Activated CD4-positive, alpha-beta memory T cell treated with anti-CD3 and anti-CD28 coated beads, Interleukin-2, amount 10 ng/mL, durations not matched to agents 7 days and 5 days (primary cell): Measurements from ENCODE around the gene CDH4. TPM values are rescaled to one million over a fixed set of nuclear protein-coding genes. Genes with fewer than 3 reads are reported as not detected.
"Not testable (repeated sequence)": the region's sequence is repeated elsewhere in the genome, so short reads cannot be mapped to it uniquely, and the experiment has no call there.

Experiments
- CTCF ChIA-PET: fragments of 350-600 bp; sonication (Branson Sonifier 250); formaldehyde crosslinking; loops from one replicate; lab custom pipeline; 2021; ENCODE audit warnings: antibody characterized with exemption, inconsistent platforms; lab: Charles Lee
- POLR2A ChIA-PET: fragments of 350-600 bp; sonication (Branson Sonifier 250); formaldehyde crosslinking; loops from one replicate; lab custom pipeline; 2021; ENCODE audit warnings: antibody characterized with exemption; lab: Charles Lee
- DNase-seq: peaks from one replicate; pipeline ENCODE4 v3.0.0-alpha.2; 2020
- H3K27ac Mint-ChIP-seq: one replicate; pipeline ENCODE4 v1.8.0; 2021; ENCODE audit warnings: mild to moderate bottlenecking, mixed read lengths
- H3K27me3 Mint-ChIP-seq: one replicate; pipeline ENCODE4 v1.8.0; 2021; ENCODE audit warnings: mixed read lengths
- H3K36me3 Mint-ChIP-seq: one replicate; pipeline ENCODE4 v1.8.0; 2021; ENCODE audit warnings: low read depth, mixed read lengths
- H3K4me1 Mint-ChIP-seq: one replicate; pipeline ENCODE4 v1.8.0; 2021; ENCODE audit warnings: mixed read lengths
- H3K4me3 Mint-ChIP-seq: one replicate; pipeline ENCODE4 v1.8.0; 2021; ENCODE audit warnings: mild to moderate bottlenecking, mixed read lengths
- H3K9me3 Mint-ChIP-seq: one replicate; pipeline ENCODE4 v1.8.0; 2021; ENCODE audit warnings: mixed read lengths
- total RNA-seq, 2 experiments: library from RNA; stranded (reverse); gene quantifications; one replicate each; pipeline ENCODE4 v1.2.3, GENCODE V29; 2021

Gene CDH4
- total RNA-seq, 2 experiments from 2014 or later = 0.15 to 0.20 TPM

DNA sequence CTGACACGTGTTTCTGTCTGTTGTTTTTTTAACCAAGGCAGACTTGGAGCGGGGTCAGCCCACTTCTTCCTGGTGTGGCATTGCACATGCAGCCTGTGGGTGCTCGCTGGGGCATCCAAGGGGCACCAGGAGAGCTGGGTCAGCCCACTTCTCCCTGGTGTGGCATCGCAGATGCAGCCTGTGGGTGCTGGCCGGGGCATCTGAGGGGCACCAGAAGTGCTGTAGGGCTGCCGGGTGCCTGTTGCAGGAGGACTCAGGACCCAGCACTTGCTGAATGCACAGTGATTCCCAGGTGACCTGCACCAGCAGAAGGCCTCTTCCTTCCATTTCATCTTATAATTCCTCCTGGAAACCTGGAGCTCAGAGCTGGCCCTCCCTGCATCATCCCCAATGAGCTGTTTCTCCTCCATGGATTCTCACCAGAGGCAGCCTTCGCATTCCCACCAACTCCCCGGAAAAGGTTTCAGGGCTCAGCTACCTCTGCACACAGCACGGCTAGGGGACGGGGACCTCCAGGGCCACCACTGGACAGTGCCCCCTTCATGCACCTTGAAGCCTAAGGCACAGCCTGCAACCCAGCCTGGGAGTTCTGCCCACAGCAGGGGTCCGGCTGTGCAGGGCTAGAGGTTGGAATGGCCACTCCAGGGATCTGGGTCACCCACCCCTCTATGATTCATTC, 594.8 kb downstream of the CDH4 start:
- H3K27ac Mint-ChIP-seq = no peak overlapping the region
- ChIA-PET CTCF (no interaction called here), POLR2A (no interaction called here)
- no peaks in the 10 kb centered on the region for H3K36me3 Mint-ChIP-seq
- no peaks in the 10 kb centered on the region for H3K27me3 Mint-ChIP-seq
- no peak for DNase-seq
- H3K9me3 Mint-ChIP-seq = no peaks in the 10 kb centered on the region
- H3K4me3 Mint-ChIP-seq = no peak overlapping the region
- H3K4me1 Mint-ChIP-seq = no peaks in the 10 kb centered on the region

DNA sequence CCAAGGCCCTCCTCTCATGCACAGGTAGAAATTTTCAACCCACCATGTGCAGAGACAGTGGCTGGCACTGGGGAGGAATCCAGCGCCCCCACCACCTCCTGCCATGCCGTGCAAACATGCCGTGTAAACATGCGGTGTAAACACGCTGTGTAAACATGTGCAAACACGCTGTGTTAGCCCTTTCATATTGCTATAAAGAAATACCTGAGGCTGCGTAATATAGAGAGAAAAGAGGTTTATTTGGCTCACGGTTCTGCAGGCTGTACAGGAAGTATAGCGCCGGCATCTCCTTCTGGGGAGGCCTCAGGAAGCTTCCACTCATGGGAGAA, 595.3 kb downstream of the CDH4 start:
- H3K4me3 Mint-ChIP-seq = no peak overlapping the region
- no peak for DNase-seq
- ChIA-PET POLR2A (no interaction called here), CTCF (no interaction called here)
- no peak overlapping the region for H3K27ac Mint-ChIP-seq
- no peaks in the 10 kb centered on the region for H3K9me3 Mint-ChIP-seq
- H3K36me3 Mint-ChIP-seq = no peaks in the 10 kb centered on the region
- no peaks in the 10 kb centered on the region for H3K4me1 Mint-ChIP-seq
- H3K27me3 Mint-ChIP-seq = no peaks in the 10 kb centered on the region

DNA sequence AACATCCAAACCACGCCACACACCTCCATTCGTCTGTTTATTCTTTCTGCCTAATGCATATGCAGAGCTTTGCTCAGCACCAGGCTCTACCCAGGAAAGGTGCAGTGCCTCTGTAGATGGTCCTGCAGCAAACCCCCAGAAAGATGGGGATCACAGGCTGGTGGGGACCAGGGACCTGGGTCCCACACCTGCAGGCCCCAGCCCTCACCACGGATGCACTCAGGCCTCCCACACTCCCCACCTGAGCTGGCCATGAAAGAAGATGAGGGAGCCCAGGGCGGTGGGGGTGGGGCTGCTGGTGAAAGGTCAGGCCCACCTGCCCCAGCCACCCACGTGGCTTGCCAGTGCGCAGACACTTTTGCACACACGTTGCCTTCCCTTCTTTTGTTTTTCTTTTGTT, 595.9 kb downstream of the CDH4 start:
- CTCF ChIA-PET = no interaction called here
- Mint-ChIP-seq H3K9me3 (no peaks in the 10 kb centered on the region), H3K36me3 (no peaks in the 10 kb centered on the region), H3K4me1 (no peaks in the 10 kb centered on the region), H3K27me3 (no peaks in the 10 kb centered on the region), H3K4me3 (no peak overlapping the region), H3K27ac (no peak overlapping the region)
- DNase-seq = no peak
- POLR2A ChIA-PET = no interaction called here

DNA sequence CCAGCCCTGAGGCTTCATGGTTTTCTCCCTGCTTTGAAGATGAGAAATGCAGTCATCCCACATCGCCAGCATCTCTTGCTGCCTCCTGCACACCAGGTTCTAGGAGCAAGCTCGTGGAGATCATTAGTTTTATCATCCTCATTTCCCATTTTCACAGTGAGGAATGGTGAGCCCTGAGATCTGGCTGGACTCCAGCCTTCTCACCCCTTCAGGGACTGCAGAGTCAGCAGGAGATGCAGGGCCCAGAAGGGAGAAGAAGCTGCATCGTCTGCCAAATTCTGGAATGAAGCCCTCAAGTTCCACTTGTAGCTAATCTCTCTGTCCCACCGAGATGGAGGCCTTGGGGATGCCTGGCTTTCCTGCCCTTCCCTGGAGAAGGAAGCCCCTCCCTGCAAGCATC, 596.8 kb downstream of the CDH4 start:
- no peaks in the 10 kb centered on the region for H3K4me1 Mint-ChIP-seq
- H3K27ac Mint-ChIP-seq = no peak overlapping the region
- no peak for DNase-seq
- H3K4me3 Mint-ChIP-seq = no peak overlapping the region
- no peaks in the 10 kb centered on the region for H3K27me3 Mint-ChIP-seq
- ChIA-PET POLR2A (no interaction called here), CTCF (no interaction called here)
- no peaks in the 10 kb centered on the region for H3K36me3 Mint-ChIP-seq
- H3K9me3 Mint-ChIP-seq = no peaks in the 10 kb centered on the region

DNA sequence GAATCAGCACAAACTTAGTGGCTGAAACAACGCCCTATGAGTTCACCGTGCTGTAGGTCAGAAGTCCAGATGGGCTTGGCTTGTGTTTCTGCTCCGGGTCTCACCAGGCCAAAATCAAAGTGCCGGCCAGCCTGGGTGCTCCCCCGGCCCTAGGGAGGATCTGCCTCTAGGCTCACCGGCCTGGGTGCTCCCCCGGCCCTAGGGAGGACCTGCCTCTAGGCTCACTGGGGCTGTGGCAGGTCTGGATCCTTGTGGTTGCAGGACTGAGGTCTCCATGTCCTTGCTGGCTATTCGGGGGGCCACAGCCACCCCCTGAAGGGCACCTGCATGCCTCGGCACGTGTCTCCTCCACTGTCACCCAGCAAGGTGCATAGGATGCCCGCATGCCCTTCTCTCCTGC, 597.3 kb downstream of the CDH4 start:
- Mint-ChIP-seq H3K36me3 (no peaks in the 10 kb centered on the region), H3K4me1 (no peaks in the 10 kb centered on the region), H3K27me3 (no peaks in the 10 kb centered on the region), H3K27ac (no peak overlapping the region), H3K4me3 (no peak overlapping the region), H3K9me3 (no peaks in the 10 kb centered on the region)
- CTCF ChIA-PET = no interaction called here
- no peak for DNase-seq
- POLR2A ChIA-PET = no interaction called here

DNA sequence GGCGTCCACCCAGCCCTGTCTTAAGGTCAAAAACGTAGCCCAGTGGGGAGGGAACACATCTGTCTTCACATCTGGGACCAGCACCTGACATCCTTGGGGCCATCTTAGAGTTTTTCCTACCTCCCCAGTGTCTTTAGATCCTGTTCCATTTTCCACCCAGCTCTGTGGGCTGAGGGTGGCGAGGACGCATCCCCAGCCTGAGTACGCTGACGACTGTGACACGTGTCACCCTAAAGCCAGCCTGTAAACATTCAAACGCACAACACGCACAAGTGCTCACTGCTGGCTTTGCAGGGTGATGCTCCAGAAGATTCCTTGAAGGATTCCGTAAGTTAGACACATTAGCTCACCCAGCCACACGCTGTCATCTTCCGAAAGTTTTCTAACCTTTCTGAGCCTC, 597.8 kb downstream of the CDH4 start:
- H3K27me3 Mint-ChIP-seq = no peaks in the 10 kb centered on the region
- ChIA-PET CTCF (no interaction called here), POLR2A (no interaction called here)
- H3K4me3 Mint-ChIP-seq = no peak overlapping the region
- H3K9me3 Mint-ChIP-seq = no peaks in the 10 kb centered on the region
- DNase-seq = no peak
- no peaks in the 10 kb centered on the region for H3K36me3 Mint-ChIP-seq
- H3K4me1 Mint-ChIP-seq = no peaks in the 10 kb centered on the region
- no peak overlapping the region for H3K27ac Mint-ChIP-seq

DNA sequence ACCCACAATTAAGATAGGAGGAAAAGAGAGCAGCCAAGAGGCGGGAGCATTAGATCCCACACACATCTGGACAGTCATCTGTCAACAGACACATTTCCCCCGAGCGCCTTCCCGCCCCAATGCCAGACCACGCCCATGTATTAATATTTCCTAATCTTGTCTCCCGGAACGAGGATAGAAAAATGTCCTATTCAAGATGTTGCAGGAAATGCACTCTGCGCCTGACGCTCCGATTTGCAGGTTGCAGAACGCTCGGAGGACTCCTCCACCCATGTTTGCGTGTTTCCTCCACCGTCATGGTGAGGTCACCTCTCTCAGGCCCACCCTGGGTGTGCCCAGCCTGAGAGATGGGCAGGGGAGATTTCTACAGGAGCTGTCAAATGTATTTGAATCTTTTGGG, 598.4 kb downstream of the CDH4 start:
- ChIA-PET POLR2A (no interaction called here), CTCF (no interaction called here)
- H3K9me3 Mint-ChIP-seq = no peaks in the 10 kb centered on the region
- no peaks in the 10 kb centered on the region for H3K36me3 Mint-ChIP-seq
- H3K27ac Mint-ChIP-seq = no peak overlapping the region
- no peak for DNase-seq
- no peaks in the 10 kb centered on the region for H3K4me1 Mint-ChIP-seq
- H3K4me3 Mint-ChIP-seq = no peak overlapping the region
- H3K27me3 Mint-ChIP-seq = no peaks in the 10 kb centered on the region

DNA sequence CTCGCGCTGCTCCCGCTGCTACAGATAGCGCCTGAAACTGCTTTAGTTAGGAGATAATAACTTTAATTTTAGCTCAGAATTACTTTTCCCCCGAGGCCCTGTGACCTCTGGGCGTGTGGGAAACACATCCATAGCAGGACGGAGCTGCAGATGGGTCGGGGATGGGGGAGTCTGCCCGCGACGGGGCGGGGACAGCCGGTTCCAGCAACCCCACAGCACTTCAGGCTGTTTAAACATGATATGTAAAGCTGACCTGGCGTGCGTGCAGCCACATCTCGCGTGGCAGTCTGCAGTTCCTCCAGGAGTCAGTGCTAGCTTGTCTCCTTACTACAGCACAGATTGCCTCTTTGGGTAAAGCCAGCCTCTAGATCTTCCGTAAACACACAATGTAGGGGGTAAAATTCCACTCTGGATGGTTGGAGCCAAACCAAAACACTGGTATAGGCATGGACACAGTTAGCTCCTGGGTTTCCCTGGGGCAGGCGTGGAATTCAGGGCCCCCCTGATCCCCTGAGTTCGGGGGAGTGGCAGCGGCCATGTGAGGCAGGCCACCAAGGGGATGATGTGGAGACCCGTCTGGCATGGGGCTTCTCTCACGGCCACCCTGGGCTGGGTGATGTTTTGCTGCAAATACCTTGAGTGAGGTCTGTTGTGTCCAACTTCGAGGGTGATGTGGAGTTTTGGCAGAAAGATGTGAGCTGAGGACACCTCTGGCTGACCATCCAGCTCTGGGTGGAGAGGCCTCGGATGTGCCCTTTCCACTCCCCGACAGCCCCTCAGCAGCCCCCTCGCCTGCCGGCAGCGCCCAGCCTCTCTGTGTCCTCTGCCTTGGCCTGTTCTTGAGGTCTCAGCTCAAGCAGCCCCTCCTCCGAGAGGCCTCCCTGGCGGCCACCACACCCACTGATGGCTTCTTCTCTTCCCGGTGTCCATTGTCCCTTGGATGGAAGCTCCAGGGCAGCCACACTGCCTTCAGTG, 599.2 kb downstream of the CDH4 start:
- Mint-ChIP-seq H3K9me3 (no peaks in the 10 kb centered on the region), H3K4me3 (no peak overlapping the region), H3K36me3 (no peaks in the 10 kb centered on the region), H3K4me1 (no peaks in the 10 kb centered on the region), H3K27me3 (no peaks in the 10 kb centered on the region), H3K27ac (no peak overlapping the region)
- no peak for DNase-seq
- ChIA-PET POLR2A (no interaction called here), CTCF (no interaction called here)

DNA sequence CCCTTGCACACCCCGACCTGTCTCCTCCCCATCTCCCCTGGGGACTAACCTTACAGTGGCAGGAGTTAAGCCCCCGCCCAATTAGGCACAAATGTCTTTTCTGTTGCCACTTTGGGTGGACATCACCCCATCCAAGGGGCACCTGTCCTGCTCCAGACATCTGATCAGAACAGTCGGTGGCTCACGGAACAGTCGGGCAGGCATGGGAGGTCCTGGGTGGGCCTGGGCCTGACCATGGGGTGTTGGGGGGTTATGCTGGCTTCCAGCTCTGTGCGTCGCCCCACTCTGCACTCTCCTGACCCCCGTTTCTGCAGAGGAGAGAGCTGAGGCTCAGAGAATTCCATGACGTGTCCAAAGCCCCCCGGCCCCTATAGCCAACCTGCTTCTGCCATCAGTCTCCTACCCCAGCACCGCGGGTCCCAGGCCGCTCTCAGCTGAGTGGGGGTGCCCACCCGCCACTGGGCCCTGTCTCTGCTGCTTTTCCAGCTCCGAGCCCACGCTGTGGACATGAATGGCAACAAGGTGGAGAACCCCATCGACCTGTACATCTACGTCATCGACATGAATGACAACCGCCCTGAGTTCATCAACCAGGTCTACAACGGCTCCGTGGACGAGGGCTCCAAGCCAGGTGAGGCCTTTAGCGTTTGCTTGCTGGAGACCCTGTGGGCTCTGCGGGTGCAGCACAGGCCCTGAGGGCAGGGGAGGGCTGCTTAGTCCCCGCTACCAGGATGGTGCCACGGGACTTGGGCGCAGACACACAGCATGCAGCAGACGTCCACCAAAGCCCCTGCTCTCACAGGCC, 600.4 kb downstream of the CDH4 start:
- H3K36me3 Mint-ChIP-seq = no peaks in the 10 kb centered on the region
- CTCF ChIA-PET = no interaction called here

DNA sequence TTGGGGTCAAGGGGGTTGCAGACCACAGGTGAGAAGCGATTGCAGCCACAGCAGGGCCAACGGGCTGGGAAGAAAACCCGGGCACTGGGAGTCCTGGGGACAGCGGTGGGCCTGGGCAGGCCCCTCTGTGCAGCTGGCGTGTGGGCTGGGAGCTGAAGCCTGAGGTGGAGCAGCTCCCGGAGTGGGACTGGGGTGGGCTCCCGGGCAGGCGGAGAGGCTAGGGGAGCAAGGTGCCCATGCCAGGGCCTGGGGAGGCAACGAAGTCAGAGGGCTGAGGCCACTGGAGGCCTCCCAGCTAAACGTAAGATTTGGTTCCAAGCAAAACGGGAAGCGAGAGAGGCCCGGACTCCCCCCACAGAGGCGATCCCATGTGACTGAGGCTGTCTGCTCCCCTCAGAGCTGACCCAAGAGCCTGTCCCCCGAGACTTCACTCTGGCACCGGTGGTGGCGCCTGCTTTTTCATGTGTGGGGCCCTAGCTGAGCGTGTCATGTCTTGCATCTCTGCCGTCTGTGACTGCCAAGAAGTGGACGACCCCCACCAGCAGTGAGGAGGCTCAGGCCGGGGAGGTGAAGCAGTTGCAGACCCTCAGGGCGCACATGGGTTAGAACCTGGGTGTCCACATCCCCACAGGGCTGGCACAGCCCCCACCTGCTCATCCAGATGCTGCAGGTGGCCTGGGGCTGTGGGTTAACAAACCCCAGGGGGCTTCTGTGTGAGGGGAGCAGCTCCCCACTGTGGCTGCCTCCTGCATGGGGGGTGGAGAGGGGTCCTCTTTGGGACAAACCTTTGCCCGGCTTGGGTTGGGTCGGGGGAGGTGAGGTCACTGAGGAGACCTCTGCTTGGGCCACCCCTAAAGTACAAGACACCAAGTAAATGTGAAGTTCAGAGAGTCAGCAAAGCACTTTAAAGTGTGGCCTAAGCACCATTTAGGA, 601.3 kb downstream of the CDH4 start:
- Mint-ChIP-seq H3K4me1 (no peaks in the 10 kb centered on the region), H3K27me3 (no peaks in the 10 kb centered on the region), H3K27ac (no peak overlapping the region), H3K4me3 (no peak overlapping the region), H3K9me3 (no peaks in the 10 kb centered on the region), H3K36me3 (no peaks in the 10 kb centered on the region)
- ChIA-PET POLR2A (no interaction called here), CTCF (no interaction called here)
- DNase-seq = no peak

More for the DNA sequence above, 600.4 kb downstream of the CDH4 start:
- Mint-ChIP-seq H3K9me3 (no peaks in the 10 kb centered on the region), H3K27ac (no peak overlapping the region), H3K27me3 (no peaks in the 10 kb centered on the region), H3K4me1 (no peaks in the 10 kb centered on the region), H3K4me3 (no peak overlapping the region)
- POLR2A ChIA-PET = no interaction called here
- DNase-seq = no peak

DNA sequence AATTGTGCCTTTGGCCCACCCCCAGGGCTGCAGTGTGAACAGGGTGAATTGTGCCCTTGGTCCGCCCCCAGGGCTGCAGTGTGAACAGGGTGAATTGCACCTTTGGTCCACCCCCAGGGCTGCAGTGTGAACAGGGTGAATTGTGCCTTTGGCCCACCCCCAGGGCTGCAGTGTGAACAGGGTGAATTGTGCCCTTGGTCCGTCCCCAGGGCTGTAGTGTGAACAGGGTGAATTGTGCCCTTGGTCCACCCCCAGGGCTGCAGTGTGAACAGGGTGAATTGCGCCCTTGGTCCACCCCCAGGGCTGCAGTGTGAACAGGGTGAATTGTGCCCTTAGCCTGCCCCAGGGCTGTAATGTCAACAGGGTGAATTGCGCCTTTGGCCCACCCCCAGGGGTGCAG, 602.5 kb downstream of the CDH4 start:
- CTCF ChIA-PET, H3K9me3 Mint-ChIP-seq, H3K27ac Mint-ChIP-seq, POLR2A ChIA-PET, DNase-seq, H3K27me3 Mint-ChIP-seq, H3K4me3 Mint-ChIP-seq, H3K36me3 Mint-ChIP-seq, H3K4me1 Mint-ChIP-seq: not testable (repeated sequence)

DNA sequence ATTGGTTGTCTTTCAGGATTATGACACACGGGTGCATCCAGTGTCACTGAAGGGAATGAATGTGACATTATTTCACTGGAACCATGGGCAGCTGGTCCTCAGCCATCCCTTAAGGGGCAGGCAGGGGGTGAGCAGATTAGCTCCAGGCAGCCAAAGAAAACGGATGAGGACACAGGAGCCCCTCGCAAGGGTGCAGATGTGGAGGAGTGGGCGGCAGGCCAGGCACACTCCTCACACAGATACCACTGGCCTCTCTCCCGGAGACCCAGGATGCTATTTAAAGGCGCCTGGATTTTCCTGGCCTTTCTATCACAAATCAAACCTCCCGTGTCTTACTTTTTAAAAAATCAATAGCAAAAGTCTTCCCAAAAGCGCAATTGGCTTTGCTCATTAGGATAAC, 603.2 kb downstream of the CDH4 start:
- H3K4me3 Mint-ChIP-seq = no peak overlapping the region
- CTCF ChIA-PET = no interaction called here
- no peaks in the 10 kb centered on the region for H3K4me1 Mint-ChIP-seq
- POLR2A ChIA-PET = no interaction called here
- H3K9me3 Mint-ChIP-seq = no peaks in the 10 kb centered on the region
- no peaks in the 10 kb centered on the region for H3K36me3 Mint-ChIP-seq
- H3K27ac Mint-ChIP-seq = no peak overlapping the region
- H3K27me3 Mint-ChIP-seq = no peaks in the 10 kb centered on the region
- DNase-seq = no peak
